Endothelial cell of umbilical vein (primary cell): Measurements from ENCODE around the gene BICD2. TPM values are rescaled to one million over a fixed set of nuclear protein-coding genes. Genes with fewer than 3 reads are reported as not detected.

ENCODE experiments used
- BruUV-seq: library from RNA; stranded (reverse); fragments of 400-500 nt; replicated peaks from 2 replicates; lab custom pipeline; 2021; lab: Mats Ljungman, UMichigan
- CTCF ChIA-PET: fragments of 300-600, 350-600 bp; sonication (Branson Sonifier 250); formaldehyde crosslinking; loops from one replicate; lab custom pipeline; 2021; ENCODE audit warnings: antibody characterized with exemption, inconsistent platforms; lab: Charles Lee
- POLR2A ChIA-PET: fragments of 300-600, 350-600 bp; sonication (Branson Sonifier 250); formaldehyde crosslinking; loops from one replicate; lab custom pipeline; 2021; ENCODE audit warnings: antibody characterized with exemption, inconsistent platforms; lab: Charles Lee
- DNase-seq: peaks from one replicate; pipeline ENCODE4 v3.0.0-alpha.2; 2011; ENCODE audit warnings: low read depth, low spot score
- FAIRE-seq: peaks from 2 replicates; lab custom pipeline; 2011; peaks lifted over from hg19 to GRCh38; lab: Jason Lieb, UNC
- H2AFZ ChIP-seq: 2 replicates; pipeline ENCODE4 v1.6.0; 2012; ENCODE audit warnings: low read depth, low read length, control low read depth, inconsistent platforms
- H3K27ac ChIP-seq: 2 replicates; pipeline ENCODE4 v1.5.1; 2011; ENCODE audit warnings: low read depth, mild to moderate bottlenecking, control low read depth, low read length, moderate library complexity; ENCODE audit not compliant: insufficient read depth
- H3K27me3 ChIP-seq, 2 experiments: 2 replicates each; pipeline versions ENCODE4 v1.6.0 to v1.6.1; 2011; ENCODE audit warnings: low read length in 2 of 2, mixed read lengths in 1 of 2; ENCODE audit not compliant: control insufficient read depth in 2 of 2, insufficient read depth in 2 of 2
- H3K36me3 ChIP-seq, 2 experiments: 2 replicates in 1 of 2; 3 replicates in 1 of 2; pipeline ENCODE4 v1.5.1; 2011; ENCODE audit warnings: low read length in 2 of 2, mild to moderate bottlenecking in 1 of 2, moderate library complexity in 1 of 2; ENCODE audit not compliant: control insufficient read depth in 2 of 2, insufficient read depth in 2 of 2; ENCODE audit errors: extremely low read depth in 1 of 2
- H3K4me1 ChIP-seq: 3 replicates; pipeline ENCODE4 v1.5.1; 2011; ENCODE audit warnings: mild to moderate bottlenecking, low read length; ENCODE audit not compliant: control insufficient read depth, insufficient read depth; ENCODE audit errors: extremely low read depth
- H3K4me2 ChIP-seq: 2 replicates; pipeline ENCODE4 v1.6.1; 2011; ENCODE audit warnings: low read length, control low read depth, mixed read lengths; ENCODE audit not compliant: insufficient read depth
- H3K4me3 ChIP-seq, 3 experiments: fragments of 200-600 bp in 1 of 3; sonication (generic), shearing (Covaris generic) in 1 of 3; replicated peaks in 1 of 3; 2 replicates each; pipeline ENCODE4 v1.5.1; 2011 to 2016; ENCODE audit warnings: control low read depth in 3 of 3, low read length in 3 of 3, mild to moderate bottlenecking in 2 of 3, inconsistent platforms in 1 of 3, low read depth in 1 of 3, moderate library complexity in 1 of 3; ENCODE audit not compliant: insufficient read depth in 1 of 3
- H3K79me2 ChIP-seq: 2 replicates; pipeline ENCODE4 v1.6.0; 2012; ENCODE audit warnings: low read length, inconsistent platforms; ENCODE audit not compliant: control insufficient read depth, insufficient read depth
- H3K9ac ChIP-seq: replicated peaks from 2 replicates; pipeline ENCODE3; 2011; ENCODE audit warnings: low read length, control low read depth; ENCODE audit not compliant: insufficient read depth; ENCODE audit errors: extremely low read depth
- H3K9me1 ChIP-seq: replicated peaks from 3 replicates; pipeline ENCODE4 v1.6.0; 2011; ENCODE audit warnings: mild to moderate bottlenecking, low read length; ENCODE audit not compliant: control insufficient read depth, insufficient read depth; ENCODE audit errors: extremely low read depth
- H3K9me3 ChIP-seq: replicated peaks from 2 replicates; pipeline ENCODE4 v1.5.1; 2012; ENCODE audit warnings: low read length, inconsistent platforms; ENCODE audit not compliant: control insufficient read depth, insufficient read depth
- H4K20me1 ChIP-seq: replicated peaks from 2 replicates; pipeline ENCODE3; 2011; ENCODE audit warnings: mild to moderate bottlenecking, low read length; ENCODE audit not compliant: control insufficient read depth, insufficient read depth; ENCODE audit errors: extremely low read depth
- CTCF ChIP-seq, 2 donors: IDR thresholded peaks; 1 replicate in 1 of 2; 2 replicates in 1 of 2; pipeline ENCODE4 v1.5.1; 2011; ENCODE audit warnings: low read length in 2 of 2, mild to moderate bottlenecking in 2 of 2, moderate library complexity in 2 of 2, control low read depth in 1 of 2, inconsistent platforms in 1 of 2, low read depth in 1 of 2; ENCODE audit not compliant: insufficient read depth in 1 of 2; ENCODE audit errors: extremely low read depth in 1 of 2
- EZH2 ChIP-seq: IDR thresholded peaks from 2 replicates; pipeline ENCODE4 v1.6.1; 2012; ENCODE audit warnings: borderline replicate concordance, low read depth, mild to moderate bottlenecking, moderate library complexity, low read length, inconsistent platforms; ENCODE audit not compliant: severe bottlenecking
- FOS ChIP-seq: IDR thresholded peaks from 2 replicates; pipeline ENCODE4 v1.6.1; 2011; ENCODE audit warnings: mild to moderate bottlenecking, low read length, moderate library complexity, borderline replicate concordance; ENCODE audit not compliant: insufficient read depth
- GATA2 ChIP-seq: IDR thresholded peaks from 2 replicates; pipeline ENCODE4 v1.7.0; 2011; ENCODE audit warnings: low read depth, mild to moderate bottlenecking, moderate library complexity, mixed read lengths, low read length; ENCODE audit not compliant: insufficient read length, insufficient read depth
- JUN ChIP-seq: IDR thresholded peaks from 2 replicates; pipeline ENCODE4 v1.6.1; 2011; ENCODE audit warnings: borderline replicate concordance, low read depth; ENCODE audit not compliant: insufficient read length, insufficient read depth
- MAX ChIP-seq: IDR thresholded peaks from 2 replicates; pipeline ENCODE4 v1.6.1; 2011; ENCODE audit not compliant: insufficient read depth, insufficient read length
- MYC ChIP-seq: IDR thresholded peaks from one replicate; pipeline ENCODE4 v1.6.1; 2011; ENCODE audit warnings: mild to moderate bottlenecking, low read depth, low read length
- POLR2A ChIP-seq: IDR thresholded peaks from 2 replicates; pipeline ENCODE4 v1.6.1; 2012; ENCODE audit warnings: low read depth, mild to moderate bottlenecking, control low read depth, low read length
- POLR2AphosphoS5 ChIP-seq: IDR thresholded peaks from 2 replicates; pipeline ENCODE4 v1.6.1; 2012; ENCODE audit warnings: low read depth, mild to moderate bottlenecking, control low read depth, low read length, moderate library complexity; ENCODE audit not compliant: insufficient read depth
- dilution Hi-C: fragments of 300-500 bp; cut with MboI; formaldehyde crosslinking; loops from one replicate; pipeline ENCODE4 v1.15.0; 2019; ENCODE audit warnings: low sequenced_read_pairs; ENCODE audit not compliant: extremely low pct_ligation_motif_present
- intact Hi-C: fragments of 100-400 bp; cut with micrococcal nuclease; formaldehyde crosslinking; loops from one replicate; pipeline ENCODE4 v1.10.0; 2022
- polyA plus RNA-seq, 4 experiments: library from polyadenylated mRNA; depleted of rRNA in 3 of 4; stranded (reverse) in 3 of 4; unstranded in 1 of 4; fragments of >200 nt; gene quantifications; 2 replicates each; pipeline versions ENCODE4 v1.2.1 to v1.2.3, GENCODE V29; 2011 to 2012; ENCODE audit warnings: missing spikeins in 1 of 4
- total RNA-seq: library from RNA; stranded (reverse); gene quantifications from 2 replicates; pipeline ENCODE4 v1.2.3, GENCODE V29; 2021

The BICD2 gene
- total and polyA plus RNA-seq, 2 donors (not counting 3 experiments of a cell fraction or from before 2014, with no cell fraction given) = 14.3 to 39.3 TPM

- Histone ChIP-seq H3K27me3 (no peaks in the 10 kb centered on the region), H4K20me1 (peaks cover 4% of the 10 kb centered on the region), H3K79me2 (peaks cover 84% of the 10 kb centered on the region), H3K36me3 (peaks cover 0 to 4% of the 10 kb centered on the region in 2 experiments), H3K9me3 (no peaks in the 10 kb centered on the region), H3K9ac (no peak overlapping the region), H3K9me1 (no peaks in the 10 kb centered on the region), H3K4me2 (no peak overlapping the region), H3K27ac (no peak overlapping the region), H3K4me1 (peaks cover 14% of the 10 kb centered on the region), H2AFZ (no peak overlapping the region), H3K4me3 (no peak overlapping the region)
- dilution Hi-C loops = no loop called here
- TF ChIP-seq EZH2 (no peak), FOS (no peak), POLR2AphosphoS5 (no peak), JUN (no peak), CTCF (IDR thresholded peaks at IDR 0.05; ENCODE audit: extremely low read depth in 1 of 2, insufficient read depth in 1 of 2, low read depth in 1 of 2, low read length in 2 of 2) (no peak), GATA2 (no peak), MAX (no peak), POLR2A (no peak), MYC (no peak)
- FAIRE-seq = no peak
- ChIA-PET CTCF (interaction anchor here (0.6 to 1.5 kb wide), 2 partner anchors 11 to 125 kb away, joined by 3 to 6 read pairs; no protein-coding TSS in a partner anchor), POLR2A (no interaction called here)
- no TSS peak for BruUV-seq
- intact Hi-C loops = no loop called here
- DNase-seq = no peak
These were observed 98.4 kb downstream of the BICD2 start for GRCh38 chr9:92666236-92666635.
